Peyer's patch (tissue), 4 donors: Measurements from ENCODE around the gene TNS3. TPM values are rescaled to one million over a fixed set of nuclear protein-coding genes. Genes with fewer than 3 reads are reported as not detected.

Source experiments
- DNase-seq, 3 donors: peaks; one replicate each; pipeline ENCODE4 v3.0.0-alpha.2; 2017 to 2019
- H3K27ac ChIP-seq, 4 donors: fragments of 200-600 bp; sonication (generic); one replicate each; pipeline ENCODE4 v1.5.1; 2016 to 2019
- H3K27me3 ChIP-seq, 2 donors: fragments of 200-600 bp; sonication (generic); one replicate each; pipeline ENCODE4 v1.5.1; 2019
- H3K36me3 ChIP-seq, 3 donors: fragments of 200-600 bp; sonication (generic); one replicate each; pipeline ENCODE4 v1.5.1; 2016 to 2019
- H3K4me1 ChIP-seq, 4 donors: fragments of 200-600 bp; sonication (generic); one replicate each; pipeline ENCODE4 v1.5.1; 2016 to 2019
- H3K4me3 ChIP-seq, 4 donors: fragments of 200-600 bp; sonication (generic); 1 replicate in 3 of 4; 2 replicates in 1 of 4; pipeline ENCODE4 v1.5.1; 2016 to 2019; ENCODE audit warnings: mild to moderate bottlenecking in 1 of 4
- H3K9me3 ChIP-seq, 4 donors: fragments of 200-600 bp; sonication (generic); one replicate each; pipeline ENCODE4 v1.5.1; 2016 to 2019; ENCODE audit warnings: mild to moderate bottlenecking in 1 of 4
- CTCF ChIP-seq, 6 experiments: fragments of 450-650 bp in 4 of 6; fragments of 200-600 bp in 2 of 6; sonication (generic) in 1 of 6; IDR thresholded peaks; one replicate each; pipeline ENCODE4 v1.5.1; 2017 to 2019; ENCODE audit warnings: antibody characterized with exemption in 6 of 6, mild to moderate bottlenecking in 3 of 6, moderate library complexity in 1 of 6
- POLR2A ChIP-seq, 2 donors: fragments of 450-650 bp; IDR thresholded peaks; one replicate each; pipeline ENCODE4 v1.5.1; 2017; ENCODE audit warnings: antibody characterized with exemption in 2 of 2, mild to moderate bottlenecking in 2 of 2, moderate library complexity in 2 of 2
- total RNA-seq, 4 donors: library from RNA; depleted of rRNA; stranded (reverse); fragments of >200 nt; gene quantifications; one replicate each; pipeline ENCODE4 v1.1.0, GENCODE V29; 2016

The TNS3 gene
- total RNA-seq, 4 donors from 2014 or later: 79.5 to 157 (median 112) TPM

GRCh38 chr7:47360301-47360900, 221.5 kb downstream of the TNS3 start:
- no peak for TF ChIP-seq CTCF (IDR thresholded peaks at IDR 0.05)
- TF ChIP-seq POLR2A (IDR thresholded peaks at IDR 0.05): no peak
- Histone ChIP-seq H3K27me3 (no peaks in the 10 kb centered on the region), H3K4me1 (peaks cover 0 to 29% (median 6%) of the 10 kb centered on the region in 4 donors), H3K9me3 (no peaks in the 10 kb centered on the region), H3K4me3 (no peak overlapping the region), H3K27ac (no peak overlapping the region), H3K36me3 (peaks cover 0 to 16% (median 0%) of the 10 kb centered on the region in 3 donors)
- peak in 1 of 3 donors; percentile 17 for DNase-seq

DNA sequence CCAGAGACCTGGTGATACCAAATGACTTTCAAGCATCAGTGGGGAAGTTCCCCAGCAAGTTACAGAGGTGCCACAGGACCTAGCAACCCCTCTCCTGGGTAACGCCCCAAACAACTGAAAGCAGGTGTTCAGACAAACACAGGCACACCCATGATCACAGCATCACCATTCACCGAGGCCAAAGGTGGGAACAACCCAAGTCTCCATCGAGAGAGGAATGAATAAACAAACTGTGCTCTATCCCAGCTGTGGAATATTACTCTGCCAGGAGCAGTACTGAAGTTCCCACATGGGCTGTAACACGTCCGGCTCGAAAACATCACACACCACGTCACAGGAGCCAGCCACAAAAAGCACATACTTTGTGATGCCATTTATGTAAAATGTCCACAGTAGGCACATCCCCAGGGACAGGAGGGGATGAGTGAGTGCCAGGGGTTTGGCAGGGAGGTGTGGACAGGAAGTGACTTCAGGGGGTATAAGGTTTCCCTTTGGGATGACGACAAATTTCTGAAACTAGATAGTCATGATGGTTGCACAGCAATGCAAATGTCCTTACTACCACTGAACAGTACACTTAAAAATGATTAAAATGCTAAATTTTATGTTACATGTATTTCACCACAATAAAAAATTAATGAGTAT, 222.8 kb downstream of the TNS3 start:
- Histone ChIP-seq H3K27me3 (no peaks in the 10 kb centered on the region), H3K4me3 (no peak overlapping the region), H3K27ac (no peak overlapping the region), H3K4me1 (peaks cover 0 to 38% (median 11%) of the 10 kb centered on the region in 4 donors), H3K9me3 (no peaks in the 10 kb centered on the region), H3K36me3 (peaks cover 0 to 8% (median 0%) of the 10 kb centered on the region in 3 donors)
- peak in 1 of 3 donors; percentile 55 for DNase-seq
- TF ChIP-seq CTCF (IDR thresholded peaks at IDR 0.05) (no peak), POLR2A (IDR thresholded peaks at IDR 0.05) (no peak)

GRCh38 chr7:47358357-47358756, 223.6 kb downstream of the TNS3 start:
- peak in 1 of 3 donors; percentile 37 for DNase-seq
- no peak overlapping the region for H3K4me3 ChIP-seq
- no peak for TF ChIP-seq POLR2A (IDR thresholded peaks at IDR 0.05)
- no peak for TF ChIP-seq CTCF (IDR thresholded peaks at IDR 0.05)
- peak overlapping the region in 1 of 4 donors; percentile 82 for H3K27ac ChIP-seq
- H3K36me3 ChIP-seq: peaks cover 0 to 2% (median 0%) of the 10 kb centered on the region in 3 donors
- H3K9me3 ChIP-seq: no peaks in the 10 kb centered on the region
- H3K27me3 ChIP-seq: no peaks in the 10 kb centered on the region
- H3K4me1 ChIP-seq: peaks cover 0 to 39% (median 11%) of the 10 kb centered on the region in 4 donors

GRCh38 chr7:47357863-47358262, 224.0 kb downstream of the TNS3 start:
- Histone ChIP-seq H3K36me3 (no peaks in the 10 kb centered on the region), H3K27ac (peak overlapping the region in 2 of 4 donors; percentile 53 to 82)
- DNase-seq: peak in 1 of 3 donors; percentile 11

GRCh38 chr7:47357361-47357760, 224.6 kb downstream of the TNS3 start:
- Histone ChIP-seq H3K27ac (peak overlapping the region in 2 of 4 donors; percentile 53 to 82), H3K9me3 (no peaks in the 10 kb centered on the region), H3K27me3 (no peaks in the 10 kb centered on the region), H3K4me1 (peaks cover 0 to 39% (median 11%) of the 10 kb centered on the region in 4 donors), H3K4me3 (no peak overlapping the region), H3K36me3 (peaks cover 0 to 5% (median 0%) of the 10 kb centered on the region in 3 donors)
- DNase-seq: peak in 1 of 3 donors; percentile 46
- TF ChIP-seq POLR2A (IDR thresholded peaks at IDR 0.05) (no peak), CTCF (IDR thresholded peaks at IDR 0.05) (no peak)

More at GRCh38 chr7:47357863-47358262, 224.0 kb downstream of the TNS3 start:
- TF ChIP-seq POLR2A (IDR thresholded peaks at IDR 0.05) (no peak), CTCF (IDR thresholded peaks at IDR 0.05) (no peak)
- Histone ChIP-seq H3K4me3 (no peak overlapping the region), H3K27me3 (no peaks in the 10 kb centered on the region), H3K9me3 (no peaks in the 10 kb centered on the region), H3K4me1 (peaks cover 0 to 39% (median 11%) of the 10 kb centered on the region in 4 donors)
